GM23338 (cell line): Measurements from ENCODE around the gene TMTC2. TPM values are rescaled to one million over a fixed set of nuclear protein-coding genes. Genes with fewer than 3 reads are reported as not detected.

Experiments used
- ATAC-seq: fragments of 200-7000 bp; cut with Tn5 transposase; 3 replicates; pipeline ENCODE4 v1.9.1; 2020
- DNase-seq: peaks from one replicate; pipeline ENCODE4 v3.0.0-alpha.2; 2015; ENCODE audit warnings: low spot score
- H2AFZ ChIP-seq: fragments of 200-600 bp; sonication (generic); 2 replicates; pipeline ENCODE4 v1.8.0; 2016; ENCODE audit warnings: antibody characterized with exemption, mild to moderate bottlenecking, moderate library complexity
- H3F3A ChIP-seq: fragments of 200-600 bp; sonication (generic); replicated peaks from 2 replicates; pipeline ENCODE4 v1.8.0; 2017; ENCODE audit warnings: antibody characterized with exemption, mixed run types, low read depth
- H3K27ac ChIP-seq: fragments of 200-600 bp; sonication (generic); 2 replicates; pipeline ENCODE4 v1.6.1; 2016; ENCODE audit warnings: low read depth
- H3K27me3 ChIP-seq: fragments of 200-600 bp; sonication (generic); 2 replicates; pipeline ENCODE4 v1.8.0; 2016; ENCODE audit warnings: mild to moderate bottlenecking, mixed run types, moderate library complexity; ENCODE audit not compliant: insufficient read depth
- H3K36me3 ChIP-seq: fragments of 200-600 bp; sonication (generic); 2 replicates; pipeline ENCODE4 v1.8.0; 2016; ENCODE audit warnings: mild to moderate bottlenecking; ENCODE audit not compliant: insufficient read depth
- H3K4me1 ChIP-seq: fragments of 200-600 bp; sonication (generic); 2 replicates; pipeline ENCODE4 v1.8.0; 2016; ENCODE audit warnings: mild to moderate bottlenecking, moderate library complexity; ENCODE audit not compliant: insufficient read depth
- H3K4me2 ChIP-seq: fragments of 200-600 bp; sonication (generic); 2 replicates; pipeline ENCODE4 v1.7.1; 2017; ENCODE audit warnings: mixed run types
- H3K4me3 ChIP-seq: fragments of 200-600 bp; sonication (generic); 2 replicates; pipeline ENCODE4 v1.6.1; 2016; ENCODE audit warnings: mixed run types
- H3K79me2 ChIP-seq: fragments of 200-600 bp; sonication (generic); replicated peaks from 2 replicates; pipeline ENCODE4 v1.8.0; 2017; ENCODE audit warnings: mild to moderate bottlenecking; ENCODE audit not compliant: insufficient read depth
- H3K9me2 ChIP-seq: fragments of 200-600 bp; sonication (generic); 2 replicates; pipeline ENCODE4 v1.8.0; 2017; ENCODE audit not compliant: insufficient read depth
- H4K20me1 ChIP-seq: fragments of 200-600 bp; sonication (generic); replicated peaks from 2 replicates; pipeline ENCODE4 v1.8.0; 2017; ENCODE audit warnings: mild to moderate bottlenecking; ENCODE audit not compliant: insufficient read depth
- H3K27ac Mint-ChIP-seq: 2 replicates; pipeline ENCODE4 v1.8.0; 2020; ENCODE audit warnings: inconsistent platforms, mild to moderate bottlenecking, moderate library complexity, mixed read lengths
- H3K27me3 Mint-ChIP-seq: 3 replicates; pipeline ENCODE4 v1.8.0; 2022; ENCODE audit warnings: low read depth, mild to moderate bottlenecking, moderate library complexity, mixed read lengths, inconsistent platforms; ENCODE audit not compliant: insufficient read depth, poor library complexity
- H3K36me3 Mint-ChIP-seq: 3 replicates; pipeline ENCODE4 v1.8.0; 2021; ENCODE audit warnings: low read depth, mild to moderate bottlenecking, inconsistent platforms, moderate library complexity, mixed read lengths
- H3K4me1 Mint-ChIP-seq: 3 replicates; pipeline ENCODE4 v1.8.0; 2020; ENCODE audit warnings: mild to moderate bottlenecking, inconsistent platforms, mixed read lengths
- H3K4me3 Mint-ChIP-seq: 3 replicates; pipeline ENCODE4 v1.8.0; 2021; ENCODE audit warnings: moderate library complexity, mild to moderate bottlenecking, inconsistent platforms, mixed read lengths
- H3K9me3 Mint-ChIP-seq: 3 replicates; pipeline ENCODE4 v1.8.0; 2020; ENCODE audit warnings: moderate library complexity, mild to moderate bottlenecking, inconsistent platforms, mixed read lengths
- CREB1 ChIP-seq: fragments of 250-450 bp; sonication (Bioruptor Pico); IDR thresholded peaks from 2 replicates; pipeline ENCODE4 v1.5.0; 2020; ENCODE audit warnings: low read depth, mild to moderate bottlenecking, moderate library complexity
- EZH2 ChIP-seq: fragments of 200-600 bp; sonication (generic); IDR thresholded peaks from one replicate; pipeline ENCODE4 v1.8.0; 2017; ENCODE audit warnings: antibody characterized with exemption, mild to moderate bottlenecking, low read depth; ENCODE audit not compliant: unreplicated experiment
- EZH2phosphoT487 ChIP-seq: fragments of 200-600 bp; sonication (generic); IDR thresholded peaks from one replicate; pipeline ENCODE4 v1.8.1; 2018; ENCODE audit warnings: antibody characterized with exemption; ENCODE audit not compliant: unreplicated experiment
- POLR2AphosphoS5 ChIP-seq: IDR thresholded peaks from 2 replicates; pipeline ENCODE4 v1.6.1; 2016; ENCODE audit warnings: antibody characterized with exemption, low read depth
- STAT1 ChIP-seq: IDR thresholded peaks from one replicate; pipeline ENCODE4 v1.6.1; 2016; ENCODE audit warnings: antibody characterized with exemption; ENCODE audit not compliant: unreplicated experiment
- ZNF114 ChIP-seq: fragments of 250-450 bp; sonication (Bioruptor Pico); IDR thresholded peaks from 2 replicates; pipeline ENCODE4 v1.5.0; 2020; ENCODE audit warnings: mild to moderate bottlenecking, moderate library complexity
- polyA plus RNA-seq: library from polyadenylated mRNA; unstranded; fragments of >200 nt; fragmentation: Nextera tagmentation; extraction: Ambion mirVana; gene quantifications from 2 replicates; pipeline ENCODE4 v1.2.1, GENCODE V29; 2016
- total RNA-seq: library from RNA; depleted of rRNA; stranded (reverse); fragments of >200 nt; shearing (Covaris generic); gene quantifications from 2 replicates; pipeline ENCODE4 v1.2.3, GENCODE V29; 2014
- TF ChIP-seq, protein P1 (sequence below): IDR thresholded peaks from one replicate; pipeline ENCODE4 v1.6.1; 2018; ENCODE audit warnings: antibody characterized with exemption; ENCODE audit not compliant: unreplicated experiment
- TF ChIP-seq, protein P2 (sequence below): fragments of 250-450 bp; sonication (Bioruptor Pico); IDR thresholded peaks from 2 replicates; pipeline ENCODE4 v1.5.0; 2020; ENCODE audit warnings: mild to moderate bottlenecking, moderate library complexity
- TF ChIP-seq, protein P3 (sequence below), 2 experiments: fragments of 200-600 bp in 1 of 2; sonication (generic) in 1 of 2; conservative IDR thresholded peaks; 2 replicates each; pipeline versions ENCODE4 v1.5.1 to v1.6.1; 2016 to 2017; ENCODE audit warnings: antibody characterized with exemption in 2 of 2, low read depth in 2 of 2, mild to moderate bottlenecking in 2 of 2, moderate library complexity in 1 of 2
- TF ChIP-seq, protein P4 (sequence below): IDR thresholded peaks from 2 replicates; pipeline ENCODE4 v1.6.1; 2016; ENCODE audit warnings: antibody characterized with exemption

Gene TMTC2
- total and polyA plus RNA-seq, 2 experiments from 2014 or later: 0.57 to 6.5 TPM

DNA sequence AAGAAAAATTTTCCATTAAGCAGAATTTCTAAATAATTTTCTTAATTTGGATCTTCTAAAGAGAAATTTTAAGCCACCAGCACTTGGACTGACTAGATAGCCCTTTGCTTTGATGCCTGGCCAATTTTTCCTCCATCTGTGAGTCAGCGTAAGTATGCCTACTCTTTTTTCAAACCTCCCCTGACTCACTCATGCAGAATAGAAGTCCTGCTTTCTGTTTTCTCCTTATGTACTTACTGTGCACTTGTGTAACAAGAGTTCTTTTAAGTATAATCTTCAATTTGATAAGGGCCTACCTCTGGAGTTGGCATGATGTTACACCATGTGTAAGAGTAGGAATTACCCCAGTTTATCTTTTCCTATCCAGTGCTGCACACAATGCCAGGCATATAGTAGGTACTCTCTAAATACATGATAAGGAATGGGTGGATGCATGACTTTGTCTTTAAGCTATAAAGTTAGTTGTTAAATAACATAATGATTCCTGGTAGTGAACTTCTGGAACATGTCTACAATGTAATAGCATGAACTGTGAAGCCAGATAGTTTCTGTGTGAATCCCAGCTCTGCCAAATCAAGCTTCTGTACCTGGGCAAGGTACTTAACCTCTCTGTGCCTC is 329.6 kb downstream of the TMTC2 start:
- H3K4me3 Mint-ChIP-seq: no peak overlapping the region
- H3K4me2 ChIP-seq: no peak overlapping the region
- H3K27ac ChIP-seq: no peak overlapping the region

More for the DNA sequence above, 329.6 kb downstream of the TMTC2 start:
- H3K4me1 Mint-ChIP-seq: no peaks in the 10 kb centered on the region
- no peaks in the 10 kb centered on the region for H3K79me2 ChIP-seq
- no peak overlapping the region for H3K27ac Mint-ChIP-seq
- 0 out of 2 replicates have a peak, but pooled peaks cover under 1% of the 10 kb centered on the region for H3K36me3 ChIP-seq
- no peak overlapping the region for H2AFZ ChIP-seq
- ATAC-seq: no peak
- no peaks in the 10 kb centered on the region for H3K4me1 ChIP-seq
- no peaks in the 10 kb centered on the region for H3K27me3 ChIP-seq
- no peaks in the 10 kb centered on the region for H4K20me1 ChIP-seq
- no peak for DNase-seq
- H3K9me3 Mint-ChIP-seq: peaks cover 6% of the 10 kb centered on the region; the same call in 2 of the 3 replicates
- H3K9me2 ChIP-seq: no peaks in the 10 kb centered on the region
- no peaks in the 10 kb centered on the region for H3K27me3 Mint-ChIP-seq
- no peaks in the 10 kb centered on the region for H3F3A ChIP-seq
- TF ChIP-seq, protein P1, sequence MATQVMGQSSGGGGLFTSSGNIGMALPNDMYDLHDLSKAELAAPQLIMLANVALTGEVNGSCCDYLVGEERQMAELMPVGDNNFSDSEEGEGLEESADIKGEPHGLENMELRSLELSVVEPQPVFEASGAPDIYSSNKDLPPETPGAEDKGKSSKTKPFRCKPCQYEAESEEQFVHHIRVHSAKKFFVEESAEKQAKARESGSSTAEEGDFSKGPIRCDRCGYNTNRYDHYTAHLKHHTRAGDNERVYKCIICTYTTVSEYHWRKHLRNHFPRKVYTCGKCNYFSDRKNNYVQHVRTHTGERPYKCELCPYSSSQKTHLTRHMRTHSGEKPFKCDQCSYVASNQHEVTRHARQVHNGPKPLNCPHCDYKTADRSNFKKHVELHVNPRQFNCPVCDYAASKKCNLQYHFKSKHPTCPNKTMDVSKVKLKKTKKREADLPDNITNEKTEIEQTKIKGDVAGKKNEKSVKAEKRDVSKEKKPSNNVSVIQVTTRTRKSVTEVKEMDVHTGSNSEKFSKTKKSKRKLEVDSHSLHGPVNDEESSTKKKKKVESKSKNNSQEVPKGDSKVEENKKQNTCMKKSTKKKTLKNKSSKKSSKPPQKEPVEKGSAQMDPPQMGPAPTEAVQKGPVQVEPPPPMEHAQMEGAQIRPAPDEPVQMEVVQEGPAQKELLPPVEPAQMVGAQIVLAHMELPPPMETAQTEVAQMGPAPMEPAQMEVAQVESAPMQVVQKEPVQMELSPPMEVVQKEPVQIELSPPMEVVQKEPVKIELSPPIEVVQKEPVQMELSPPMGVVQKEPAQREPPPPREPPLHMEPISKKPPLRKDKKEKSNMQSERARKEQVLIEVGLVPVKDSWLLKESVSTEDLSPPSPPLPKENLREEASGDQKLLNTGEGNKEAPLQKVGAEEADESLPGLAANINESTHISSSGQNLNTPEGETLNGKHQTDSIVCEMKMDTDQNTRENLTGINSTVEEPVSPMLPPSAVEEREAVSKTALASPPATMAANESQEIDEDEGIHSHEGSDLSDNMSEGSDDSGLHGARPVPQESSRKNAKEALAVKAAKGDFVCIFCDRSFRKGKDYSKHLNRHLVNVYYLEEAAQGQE: no peak
- no peak for TF ChIP-seq EZH2
- TF ChIP-seq STAT1: no peak
- TF ChIP-seq, protein P2, sequence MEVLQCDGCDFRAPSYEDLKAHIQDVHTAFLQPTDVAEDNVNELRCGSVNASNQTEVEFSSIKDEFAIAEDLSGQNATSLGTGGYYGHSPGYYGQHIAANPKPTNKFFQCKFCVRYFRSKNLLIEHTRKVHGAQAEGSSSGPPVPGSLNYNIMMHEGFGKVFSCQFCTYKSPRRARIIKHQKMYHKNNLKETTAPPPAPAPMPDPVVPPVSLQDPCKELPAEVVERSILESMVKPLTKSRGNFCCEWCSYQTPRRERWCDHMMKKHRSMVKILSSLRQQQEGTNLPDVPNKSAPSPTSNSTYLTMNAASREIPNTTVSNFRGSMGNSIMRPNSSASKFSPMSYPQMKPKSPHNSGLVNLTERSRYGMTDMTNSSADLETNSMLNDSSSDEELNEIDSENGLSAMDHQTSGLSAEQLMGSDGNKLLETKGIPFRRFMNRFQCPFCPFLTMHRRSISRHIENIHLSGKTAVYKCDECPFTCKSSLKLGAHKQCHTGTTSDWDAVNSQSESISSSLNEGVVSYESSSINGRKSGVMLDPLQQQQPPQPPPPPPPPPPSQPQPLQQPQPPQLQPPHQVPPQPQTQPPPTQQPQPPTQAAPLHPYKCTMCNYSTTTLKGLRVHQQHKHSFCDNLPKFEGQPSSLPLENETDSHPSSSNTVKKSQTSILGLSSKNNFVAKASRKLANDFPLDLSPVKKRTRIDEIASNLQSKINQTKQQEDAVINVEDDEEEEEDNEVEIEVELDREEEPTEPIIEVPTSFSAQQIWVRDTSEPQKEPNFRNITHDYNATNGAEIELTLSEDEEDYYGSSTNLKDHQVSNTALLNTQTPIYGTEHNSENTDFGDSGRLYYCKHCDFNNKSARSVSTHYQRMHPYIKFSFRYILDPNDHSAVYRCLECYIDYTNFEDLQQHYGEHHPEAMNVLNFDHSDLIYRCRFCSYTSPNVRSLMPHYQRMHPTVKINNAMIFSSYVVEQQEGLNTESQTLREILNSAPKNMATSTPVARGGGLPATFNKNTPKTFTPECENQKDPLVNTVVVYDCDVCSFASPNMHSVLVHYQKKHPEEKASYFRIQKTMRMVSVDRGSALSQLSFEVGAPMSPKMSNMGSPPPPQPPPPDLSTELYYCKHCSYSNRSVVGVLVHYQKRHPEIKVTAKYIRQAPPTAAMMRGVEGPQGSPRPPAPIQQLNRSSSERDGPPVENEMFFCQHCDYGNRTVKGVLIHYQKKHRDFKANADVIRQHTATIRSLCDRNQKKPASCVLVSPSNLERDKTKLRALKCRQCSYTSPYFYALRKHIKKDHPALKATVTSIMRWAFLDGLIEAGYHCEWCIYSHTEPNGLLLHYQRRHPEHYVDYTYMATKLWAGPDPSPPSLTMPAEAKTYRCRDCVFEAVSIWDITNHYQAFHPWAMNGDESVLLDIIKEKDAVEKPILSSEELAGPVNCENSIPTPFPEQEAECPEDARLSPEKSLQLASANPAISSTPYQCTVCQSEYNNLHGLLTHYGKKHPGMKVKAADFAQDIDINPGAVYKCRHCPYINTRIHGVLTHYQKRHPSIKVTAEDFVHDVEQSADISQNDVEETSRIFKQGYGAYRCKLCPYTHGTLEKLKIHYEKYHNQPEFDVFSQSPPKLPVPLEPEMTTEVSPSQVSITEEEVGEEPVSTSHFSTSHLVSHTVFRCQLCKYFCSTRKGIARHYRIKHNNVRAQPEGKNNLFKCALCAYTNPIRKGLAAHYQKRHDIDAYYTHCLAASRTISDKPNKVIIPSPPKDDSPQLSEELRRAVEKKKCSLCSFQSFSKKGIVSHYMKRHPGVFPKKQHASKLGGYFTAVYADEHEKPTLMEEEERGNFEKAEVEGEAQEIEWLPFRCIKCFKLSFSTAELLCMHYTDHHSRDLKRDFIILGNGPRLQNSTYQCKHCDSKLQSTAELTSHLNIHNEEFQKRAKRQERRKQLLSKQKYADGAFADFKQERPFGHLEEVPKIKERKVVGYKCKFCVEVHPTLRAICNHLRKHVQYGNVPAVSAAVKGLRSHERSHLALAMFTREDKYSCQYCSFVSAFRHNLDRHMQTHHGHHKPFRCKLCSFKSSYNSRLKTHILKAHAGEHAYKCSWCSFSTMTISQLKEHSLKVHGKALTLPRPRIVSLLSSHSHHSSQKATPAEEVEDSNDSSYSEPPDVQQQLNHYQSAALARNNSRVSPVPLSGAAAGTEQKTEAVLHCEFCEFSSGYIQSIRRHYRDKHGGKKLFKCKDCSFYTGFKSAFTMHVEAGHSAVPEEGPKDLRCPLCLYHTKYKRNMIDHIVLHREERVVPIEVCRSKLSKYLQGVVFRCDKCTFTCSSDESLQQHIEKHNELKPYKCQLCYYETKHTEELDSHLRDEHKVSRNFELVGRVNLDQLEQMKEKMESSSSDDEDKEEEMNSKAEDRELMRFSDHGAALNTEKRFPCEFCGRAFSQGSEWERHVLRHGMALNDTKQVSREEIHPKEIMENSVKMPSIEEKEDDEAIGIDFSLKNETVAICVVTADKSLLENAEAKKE: no peak
- no peak for TF ChIP-seq POLR2AphosphoS5
- no peak for TF ChIP-seq EZH2phosphoT487
- TF ChIP-seq, protein P3, sequence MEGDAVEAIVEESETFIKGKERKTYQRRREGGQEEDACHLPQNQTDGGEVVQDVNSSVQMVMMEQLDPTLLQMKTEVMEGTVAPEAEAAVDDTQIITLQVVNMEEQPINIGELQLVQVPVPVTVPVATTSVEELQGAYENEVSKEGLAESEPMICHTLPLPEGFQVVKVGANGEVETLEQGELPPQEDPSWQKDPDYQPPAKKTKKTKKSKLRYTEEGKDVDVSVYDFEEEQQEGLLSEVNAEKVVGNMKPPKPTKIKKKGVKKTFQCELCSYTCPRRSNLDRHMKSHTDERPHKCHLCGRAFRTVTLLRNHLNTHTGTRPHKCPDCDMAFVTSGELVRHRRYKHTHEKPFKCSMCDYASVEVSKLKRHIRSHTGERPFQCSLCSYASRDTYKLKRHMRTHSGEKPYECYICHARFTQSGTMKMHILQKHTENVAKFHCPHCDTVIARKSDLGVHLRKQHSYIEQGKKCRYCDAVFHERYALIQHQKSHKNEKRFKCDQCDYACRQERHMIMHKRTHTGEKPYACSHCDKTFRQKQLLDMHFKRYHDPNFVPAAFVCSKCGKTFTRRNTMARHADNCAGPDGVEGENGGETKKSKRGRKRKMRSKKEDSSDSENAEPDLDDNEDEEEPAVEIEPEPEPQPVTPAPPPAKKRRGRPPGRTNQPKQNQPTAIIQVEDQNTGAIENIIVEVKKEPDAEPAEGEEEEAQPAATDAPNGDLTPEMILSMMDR (conservative IDR thresholded peaks at IDR 0.05; ENCODE audit: low read depth in 2 of 2): no peak
- no peak for TF ChIP-seq ZNF114 (CRISPR knock-in tag)
- TF ChIP-seq CREB1: no peak
- TF ChIP-seq, protein P4, sequence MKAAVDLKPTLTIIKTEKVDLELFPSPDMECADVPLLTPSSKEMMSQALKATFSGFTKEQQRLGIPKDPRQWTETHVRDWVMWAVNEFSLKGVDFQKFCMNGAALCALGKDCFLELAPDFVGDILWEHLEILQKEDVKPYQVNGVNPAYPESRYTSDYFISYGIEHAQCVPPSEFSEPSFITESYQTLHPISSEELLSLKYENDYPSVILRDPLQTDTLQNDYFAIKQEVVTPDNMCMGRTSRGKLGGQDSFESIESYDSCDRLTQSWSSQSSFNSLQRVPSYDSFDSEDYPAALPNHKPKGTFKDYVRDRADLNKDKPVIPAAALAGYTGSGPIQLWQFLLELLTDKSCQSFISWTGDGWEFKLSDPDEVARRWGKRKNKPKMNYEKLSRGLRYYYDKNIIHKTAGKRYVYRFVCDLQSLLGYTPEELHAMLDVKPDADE: no peak
- H3K4me3 ChIP-seq: no peak overlapping the region
- H3K36me3 Mint-ChIP-seq: peaks cover 4% of the 10 kb centered on the region
